PC-9 (cell line): ENCODE data around the gene ADAMTS12. TPM values are rescaled to one million over a fixed set of nuclear protein-coding genes. Genes with fewer than 3 reads are reported as not detected.
A peak's percentile ranks its signal among the peaks of the same experiment; 100 is the strongest.

Source experiments
- BruUV-seq: library from RNA; stranded (reverse); fragments of 400-500 nt; replicated peaks from 2 replicates; lab custom pipeline; 2021; lab: Mats Ljungman, UMichigan
- CTCF ChIA-PET: fragments of 300-600 bp; sonication (Branson Sonifier 250); formaldehyde crosslinking; loops from one replicate; lab custom pipeline; 2022; ENCODE audit warnings: antibody characterized with exemption; lab: Charles Lee
- POLR2A ChIA-PET: fragments of 300-600 bp; sonication (Branson Sonifier 250); formaldehyde crosslinking; loops from one replicate; lab custom pipeline; 2022; ENCODE audit warnings: antibody characterized with exemption; ENCODE audit not compliant: unreplicated experiment; lab: Charles Lee
- DNase-seq, 2 experiments: peaks; one replicate each; pipeline versions ENCODE4 v3.0.0 to v3.0.0-alpha.2; 2015 to 2022; ENCODE audit warnings: mixed read lengths in 1 of 2
- H2AFZ ChIP-seq: fragments of 200-600 bp; sonication (generic); 2 replicates; pipeline ENCODE4 v1.8.1; 2017; ENCODE audit warnings: antibody characterized with exemption
- H3F3A ChIP-seq: fragments of 200-600 bp; sonication (generic); 2 replicates; pipeline ENCODE4 v1.8.1; 2017; ENCODE audit warnings: antibody characterized with exemption, mild to moderate bottlenecking, low read depth; ENCODE audit not compliant: insufficient read depth
- H3K27ac ChIP-seq: fragments of 200-600 bp; sonication (generic); 2 replicates; pipeline ENCODE4 v1.6.1; 2016; ENCODE audit warnings: mixed run types
- H3K27me3 ChIP-seq: fragments of 200-600 bp; sonication (generic); 2 replicates; pipeline ENCODE4 v1.6.1; 2016; ENCODE audit warnings: low read depth, mixed run types; ENCODE audit not compliant: insufficient read depth
- H3K36me3 ChIP-seq: fragments of 200-600 bp; sonication (generic); 2 replicates; pipeline ENCODE4 v1.6.1; 2016; ENCODE audit warnings: low read depth, mixed run types
- H3K4me1 ChIP-seq: fragments of 200-600 bp; sonication (generic); replicated peaks from 2 replicates; pipeline ENCODE4 v1.6.1; 2016; ENCODE audit warnings: mixed run types; ENCODE audit not compliant: insufficient read depth
- H3K4me2 ChIP-seq: fragments of 200-600 bp; sonication (generic); 2 replicates; pipeline ENCODE4 v1.6.1; 2017; ENCODE audit warnings: mixed run types
- H3K4me3 ChIP-seq: fragments of 200-600 bp; sonication (generic); 2 replicates; pipeline ENCODE4 v1.6.1; 2016; ENCODE audit warnings: mixed run types
- H3K79me2 ChIP-seq: fragments of 200-600 bp; sonication (generic); 2 replicates; pipeline ENCODE4 v1.6.1; 2017; ENCODE audit warnings: low read depth, mixed run types
- H3K9me2 ChIP-seq: fragments of 200-600 bp; sonication (generic); 2 replicates; pipeline ENCODE4 v1.8.1; 2017; ENCODE audit warnings: mild to moderate bottlenecking; ENCODE audit not compliant: insufficient read depth
- H3K9me3 ChIP-seq: fragments of 200-600 bp; sonication (generic); 2 replicates; pipeline ENCODE4 v1.8.1; 2016; ENCODE audit warnings: low read depth; ENCODE audit not compliant: insufficient read depth
- H4K20me1 ChIP-seq: fragments of 200-600 bp; sonication (generic); 2 replicates; pipeline ENCODE4 v1.8.1; 2017; ENCODE audit not compliant: insufficient read depth
- EZH2 ChIP-seq: fragments of 200-600 bp; sonication (generic); IDR thresholded peaks from 2 replicates; pipeline ENCODE4 v1.8.0; 2017; ENCODE audit warnings: antibody characterized with exemption, low read depth
- intact Hi-C: fragments of 100-400 bp; cut with micrococcal nuclease; formaldehyde crosslinking; loops from one replicate; pipeline ENCODE4 v1.10.0; 2022; ENCODE audit not compliant: unreplicated experiment
- total RNA-seq: library from RNA; stranded (reverse); gene quantifications from 2 replicates; pipeline ENCODE4 v1.2.3, GENCODE V29; 2021
- TF ChIP-seq, protein P1 (sequence below): fragments of 200-600 bp; sonication (generic); conservative IDR thresholded peaks from 2 replicates; pipeline ENCODE4 v1.6.1; 2017; ENCODE audit warnings: mixed run types, antibody characterized with exemption, mild to moderate bottlenecking, moderate library complexity

Gene ADAMTS12
- total RNA-seq, 1 experiment from 2014 or later: 103 TPM

DNA sequence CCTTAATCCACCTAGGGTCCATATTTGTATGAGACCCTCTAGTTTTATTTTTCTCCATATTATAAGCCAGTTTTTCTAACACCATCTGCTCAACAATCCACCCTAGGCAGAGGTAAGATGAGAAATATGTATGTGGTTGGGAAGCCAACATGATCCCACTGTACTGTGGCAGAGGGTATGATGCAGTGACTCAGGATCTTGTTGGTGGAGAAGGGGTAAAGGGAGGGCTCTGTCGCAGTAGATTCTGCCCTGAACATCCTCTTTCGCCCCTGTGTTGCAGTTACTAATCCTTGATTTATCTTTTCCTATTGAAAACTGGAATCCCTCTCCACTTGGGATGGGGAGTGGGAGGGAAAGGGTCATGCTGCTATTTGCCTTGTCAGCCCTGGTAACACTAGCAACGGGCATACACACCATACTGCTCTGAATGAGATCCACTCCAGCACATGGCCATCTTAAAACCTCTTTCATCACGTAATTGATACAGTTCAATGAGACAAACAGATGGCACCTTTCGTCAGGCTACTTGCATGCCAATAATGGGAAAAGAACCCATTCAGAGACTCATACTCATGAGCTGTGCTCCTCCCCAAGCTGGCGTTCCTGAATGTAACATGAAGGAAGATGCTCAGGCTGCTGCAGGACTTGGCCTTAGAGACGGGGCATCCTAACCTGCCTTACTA, 63.0 kb downstream of the ADAMTS12 start:
- intact Hi-C loops: loop anchor here (5.0 kb wide), 1 partner anchor 64 kb away; the partner anchor contains the start of gene ADAMTS12

DNA sequence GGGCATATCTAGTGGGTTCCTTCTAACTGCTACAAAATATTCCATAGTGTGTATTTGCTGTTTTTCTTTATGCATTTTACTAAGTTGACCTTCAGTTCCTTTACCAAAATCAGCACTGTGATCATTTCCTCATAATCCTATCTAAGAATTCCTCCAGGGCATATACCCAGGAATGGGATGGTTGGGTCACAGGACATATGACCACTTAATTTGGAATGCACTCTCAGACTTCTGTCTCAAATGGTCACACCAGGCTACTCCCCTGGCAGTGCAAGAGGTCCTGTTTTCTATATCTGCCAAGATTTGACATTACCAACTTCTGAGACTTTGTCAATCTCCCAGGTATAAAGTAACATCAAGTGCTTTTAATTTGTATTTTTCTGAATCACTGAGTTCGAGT, 63.9 kb downstream of the ADAMTS12 start:
- Histone ChIP-seq H3K9me2 (no peaks in the 10 kb centered on the region), H3K4me2 (peak overlapping the region; percentile 24), H3K9me3 (no peaks in the 10 kb centered on the region), H3K27ac (peak overlapping the region; percentile 52), H3K4me3 (no peak overlapping the region), H3F3A (peaks cover 14% of the 10 kb centered on the region), H2AFZ (no peak overlapping the region), H3K36me3 (peaks cover 21% of the 10 kb centered on the region), H3K79me2 (peaks cover 91% of the 10 kb centered on the region), H3K4me1 (peaks cover 24% of the 10 kb centered on the region), H4K20me1 (no peaks in the 10 kb centered on the region), H3K27me3 (no peaks in the 10 kb centered on the region)
- BruUV-seq: no TSS peak
- POLR2A ChIA-PET: interaction anchor here (0.6 kb wide), 1 partner anchor 107 kb away, joined by 3 read pairs; no protein-coding TSS in a partner anchor
- TF ChIP-seq, protein P1, sequence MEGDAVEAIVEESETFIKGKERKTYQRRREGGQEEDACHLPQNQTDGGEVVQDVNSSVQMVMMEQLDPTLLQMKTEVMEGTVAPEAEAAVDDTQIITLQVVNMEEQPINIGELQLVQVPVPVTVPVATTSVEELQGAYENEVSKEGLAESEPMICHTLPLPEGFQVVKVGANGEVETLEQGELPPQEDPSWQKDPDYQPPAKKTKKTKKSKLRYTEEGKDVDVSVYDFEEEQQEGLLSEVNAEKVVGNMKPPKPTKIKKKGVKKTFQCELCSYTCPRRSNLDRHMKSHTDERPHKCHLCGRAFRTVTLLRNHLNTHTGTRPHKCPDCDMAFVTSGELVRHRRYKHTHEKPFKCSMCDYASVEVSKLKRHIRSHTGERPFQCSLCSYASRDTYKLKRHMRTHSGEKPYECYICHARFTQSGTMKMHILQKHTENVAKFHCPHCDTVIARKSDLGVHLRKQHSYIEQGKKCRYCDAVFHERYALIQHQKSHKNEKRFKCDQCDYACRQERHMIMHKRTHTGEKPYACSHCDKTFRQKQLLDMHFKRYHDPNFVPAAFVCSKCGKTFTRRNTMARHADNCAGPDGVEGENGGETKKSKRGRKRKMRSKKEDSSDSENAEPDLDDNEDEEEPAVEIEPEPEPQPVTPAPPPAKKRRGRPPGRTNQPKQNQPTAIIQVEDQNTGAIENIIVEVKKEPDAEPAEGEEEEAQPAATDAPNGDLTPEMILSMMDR: no peak
- TF ChIP-seq EZH2: no peak
- DNase-seq: peak in 1 of 2 experiments; percentile 62
- CTCF ChIA-PET: interaction anchor here (0.7 kb wide), 1 partner anchor 107 kb away, joined by 3 read pairs; no protein-coding TSS in a partner anchor
- intact Hi-C loops: loop anchor here (1.0 to 5.0 kb wide), 2 partner anchors 22 to 64 kb away; partner anchors contain the start of gene ADAMTS12

More for the DNA sequence above, 63.0 kb downstream of the ADAMTS12 start:
- ChIA-PET POLR2A (no interaction called here), CTCF (no interaction called here)
- no peaks in the 10 kb centered on the region for H4K20me1 ChIP-seq
- H2AFZ ChIP-seq: no peak overlapping the region
- peaks cover 21% of the 10 kb centered on the region for H3F3A ChIP-seq
- no peak for DNase-seq
- peaks cover 24% of the 10 kb centered on the region for H3K4me1 ChIP-seq
- no peak for TF ChIP-seq EZH2
- TF ChIP-seq, protein P1: no peak
- peak overlapping the region; percentile 52 for H3K27ac ChIP-seq
- H3K79me2 ChIP-seq: peaks cover 93% of the 10 kb centered on the region
- H3K9me3 ChIP-seq: no peaks in the 10 kb centered on the region
- no peak overlapping the region for H3K4me3 ChIP-seq
- H3K36me3 ChIP-seq: peaks cover 26% of the 10 kb centered on the region
- peak overlapping the region; percentile 24 for H3K4me2 ChIP-seq
- no peaks in the 10 kb centered on the region for H3K9me2 ChIP-seq
- BruUV-seq: no TSS peak
- no peaks in the 10 kb centered on the region for H3K27me3 ChIP-seq

DNA sequence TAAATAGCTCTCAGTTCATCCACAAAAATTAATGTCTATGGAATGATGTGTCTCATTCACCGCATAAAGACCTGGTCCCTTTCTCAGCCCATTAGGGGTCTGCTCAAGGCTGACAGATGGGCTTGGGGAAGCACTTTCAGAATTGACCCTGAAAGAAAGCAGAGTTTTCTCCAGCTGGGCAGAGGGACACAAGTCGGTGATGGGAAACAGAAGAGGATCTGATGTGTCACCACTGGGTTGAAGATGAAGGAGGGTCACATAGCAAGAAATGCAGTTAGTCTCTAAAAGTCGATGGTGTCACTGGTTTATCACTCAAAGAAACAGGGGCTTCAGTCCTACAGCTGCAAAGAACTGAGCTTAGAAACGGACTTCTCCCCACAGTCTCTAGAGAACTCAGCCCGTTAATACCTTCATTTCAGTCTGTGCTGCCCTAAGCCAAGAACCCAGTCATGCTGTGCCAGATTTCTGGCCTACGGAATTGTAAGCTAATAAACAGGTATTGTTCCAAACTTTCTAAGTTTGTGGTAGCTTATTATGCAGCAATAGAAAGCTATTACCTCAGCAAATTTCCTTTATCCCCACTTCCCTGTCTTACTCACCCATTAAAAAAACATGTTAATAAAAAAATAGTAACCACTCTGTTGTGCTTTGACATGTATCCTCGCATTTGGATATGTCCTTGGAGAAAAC, 64.6 kb downstream of the ADAMTS12 start:
- TSS peak; percentile 24 for BruUV-seq

More for the DNA sequence above, 64.6 kb downstream of the ADAMTS12 start:
- Histone ChIP-seq H3K27me3 (no peaks in the 10 kb centered on the region), H3F3A (peaks cover 14% of the 10 kb centered on the region), H3K4me3 (no peak overlapping the region), H3K27ac (peak overlapping the region; percentile 52), H3K9me3 (no peaks in the 10 kb centered on the region), H3K4me1 (peaks cover 24% of the 10 kb centered on the region), H3K79me2 (peaks cover 89% of the 10 kb centered on the region), H3K4me2 (0 out of 2 replicates have a peak overlapping the region, but pooled peaks have one; percentile 24), H3K36me3 (peaks cover 21% of the 10 kb centered on the region), H4K20me1 (no peaks in the 10 kb centered on the region), H3K9me2 (no peaks in the 10 kb centered on the region), H2AFZ (no peak overlapping the region)
- TF ChIP-seq, protein P1: no peak
- no peak for TF ChIP-seq EZH2
- CTCF ChIA-PET: interaction anchor here (0.7 to 1.1 kb wide), 4 partner anchors 9 to 107 kb away, joined by 3 to 6 read pairs (median 4); partner anchors contain the start of gene ADAMTS12
- no peak for DNase-seq
- POLR2A ChIA-PET: interaction anchor here (0.6 to 0.7 kb wide), 2 partner anchors 108 to 388 kb away, joined by 3 to 4 read pairs; no protein-coding TSS in a partner anchor
- intact Hi-C loops: loop anchor here (1.0 to 5.0 kb wide), 2 partner anchors 23 to 65 kb away; partner anchors contain the start of gene ADAMTS12
